ENCODE results near the gene DCHS2.

Gene DCHS2

GRCh38 chr4:154444958-154445357, 46.6 kb downstream of the DCHS2 start:
- no peak for DNase-seq

DNA sequence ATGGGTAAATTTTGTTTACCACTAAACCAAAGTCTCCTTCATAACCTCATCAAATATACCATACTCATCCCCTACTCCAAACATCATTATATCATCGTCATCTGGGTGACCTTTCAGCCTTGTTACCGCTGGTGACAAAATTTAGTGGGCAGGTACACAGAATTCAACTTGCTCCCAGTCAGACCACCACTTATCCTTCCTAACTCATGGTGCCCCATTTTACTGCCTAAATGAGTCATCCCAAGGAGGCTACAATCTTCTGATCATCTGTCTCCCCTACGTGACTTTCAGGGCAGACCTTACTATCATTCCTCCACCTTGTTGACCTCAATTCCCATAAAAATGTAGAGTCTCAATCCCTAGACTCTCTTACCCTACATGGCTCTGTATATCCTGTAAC, 49.6 kb downstream of the DCHS2 start:
- DNase-seq, result no peak

DNA sequence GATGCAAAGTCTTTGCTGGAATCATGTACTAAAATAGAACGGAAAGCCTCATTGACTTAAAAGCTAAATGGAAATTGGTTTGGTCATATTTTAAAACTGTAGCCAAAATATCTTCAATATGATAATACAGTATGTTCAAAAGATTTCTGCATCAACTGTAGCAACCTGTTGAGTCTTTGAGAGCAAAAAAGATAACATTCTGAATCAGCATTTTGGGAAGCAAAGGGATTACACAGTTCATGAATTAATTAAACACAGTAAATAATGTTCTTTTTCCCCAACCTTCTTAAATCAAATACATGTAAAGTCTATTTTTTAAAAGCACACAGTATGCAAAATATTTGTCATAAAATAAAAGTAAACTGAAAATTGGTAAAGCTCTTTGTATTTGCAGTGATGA, 50.5 kb downstream of the DCHS2 start:
- DNase-seq, result no peak

- no peak for DNase-seq
These were observed 52.4 kb downstream of the DCHS2 start for GRCh38 chr4:154439224-154439623.

- DNase-seq, result no peak
These were observed 55.7 kb downstream of the DCHS2 start for GRCh38 chr4:154435895-154436294.

GRCh38 chr4:154433543-154433942, 58.1 kb downstream of the DCHS2 start:
- DNase-seq, result no peak

DNA sequence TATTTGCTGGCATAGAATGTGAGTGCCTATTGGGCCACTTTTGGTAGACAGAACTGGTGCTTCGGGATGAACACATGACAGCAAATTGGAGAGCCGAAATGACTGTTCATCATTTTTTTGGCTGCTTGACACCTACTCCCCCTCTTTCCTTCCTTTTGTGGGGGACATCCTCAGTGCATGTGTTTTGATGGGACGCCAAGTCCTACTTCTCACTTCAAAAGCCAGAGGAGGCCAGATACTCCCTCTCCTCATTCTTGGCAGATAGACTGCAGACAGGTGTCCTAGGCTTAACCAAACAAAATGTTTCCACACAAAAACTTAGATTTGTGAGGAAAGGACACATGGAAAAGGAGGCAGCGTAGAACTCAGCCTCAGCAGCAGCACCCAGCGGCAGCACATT, 62.4 kb downstream of the DCHS2 start:
- DNase-seq, result no peak

- DNase-seq, result no peak
These were observed 64.5 kb downstream of the DCHS2 start for GRCh38 chr4:154427149-154427548.

DNA sequence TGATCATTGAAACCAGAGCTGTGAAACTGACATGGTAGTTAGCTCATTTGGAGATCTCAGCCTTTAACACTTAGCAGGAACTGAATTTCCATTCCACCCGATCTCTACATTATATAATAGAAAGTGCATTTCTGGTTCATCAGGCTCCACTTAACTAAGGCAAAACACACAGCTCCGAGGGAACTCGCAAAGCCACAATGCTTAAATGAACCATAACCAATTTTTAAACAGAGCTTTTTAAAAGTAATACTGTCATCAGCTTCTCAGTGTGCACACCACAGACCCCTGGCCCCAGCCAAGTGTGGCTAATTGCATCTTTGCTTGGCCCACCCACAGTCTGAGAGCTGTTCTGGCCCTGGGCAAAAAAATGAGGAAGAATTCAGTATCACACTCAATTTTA, 66.1 kb downstream of the DCHS2 start:
- DNase-seq, result no peak

- DNase-seq, result no peak
These were observed 66.7 kb downstream of the DCHS2 start for GRCh38 chr4:154424810-154425484.

DNA sequence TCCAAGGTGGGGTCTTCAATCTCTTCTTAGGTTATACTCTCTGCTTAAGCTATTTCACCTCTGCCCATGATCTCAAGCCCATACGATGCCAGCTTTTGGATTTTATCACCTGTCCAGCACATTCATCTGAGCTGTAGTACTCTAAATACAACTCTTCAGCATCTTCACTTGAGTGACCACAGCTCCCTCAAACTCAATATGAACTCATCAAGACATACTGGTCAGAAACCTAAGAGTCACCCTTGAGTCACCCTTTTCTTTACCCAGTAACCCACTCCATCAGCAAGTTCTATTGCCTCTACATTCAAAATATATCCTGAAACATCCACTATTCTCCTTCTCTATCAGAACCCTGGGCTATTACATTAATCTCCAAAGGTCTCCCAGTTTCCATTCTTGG, 69.4 kb downstream of the DCHS2 start:
- no peak for DNase-seq

DNA sequence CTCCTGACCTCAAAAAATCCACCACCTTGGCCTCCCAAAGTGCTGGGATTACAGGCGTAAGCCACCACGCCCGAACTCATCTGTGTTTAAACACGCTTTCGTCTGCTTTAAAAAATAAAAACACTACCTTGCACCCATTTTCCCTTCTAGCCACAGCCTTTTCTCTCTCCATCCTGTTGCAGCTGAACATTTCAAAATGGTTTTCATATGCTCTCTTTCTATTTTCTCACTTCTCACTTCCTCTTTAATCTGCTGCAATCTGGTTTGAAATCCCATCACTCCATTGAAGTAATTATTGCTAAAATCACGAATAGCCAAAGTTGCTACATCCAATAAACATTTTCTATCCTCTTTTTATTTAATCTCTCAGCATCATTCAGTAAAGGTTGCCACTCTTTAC, 70.0 kb downstream of the DCHS2 start:
- DNase-seq, result no peak

DNA sequence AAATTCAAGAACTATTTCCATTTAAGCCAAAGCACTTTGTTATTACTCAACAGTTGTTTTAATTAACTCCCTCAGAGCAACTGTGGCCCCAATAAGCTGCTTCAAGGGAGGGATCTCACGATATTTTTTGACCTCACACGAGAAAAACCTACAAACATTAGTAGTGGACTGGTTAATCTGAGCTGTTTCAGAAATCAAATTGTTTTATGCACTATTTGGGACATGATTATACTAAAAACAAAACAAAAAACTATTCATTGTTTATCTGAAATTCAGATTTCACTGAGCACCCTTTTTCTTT, 74.3 kb downstream of the DCHS2 start:
- DNase-seq, result no peak

- no peak for DNase-seq
These were observed 75.4 kb downstream of the DCHS2 start for GRCh38 chr4:154416190-154416547.

GRCh38 chr4:154415313-154415712, 76.3 kb downstream of the DCHS2 start:
- DNase-seq, result no peak

GRCh38 chr4:154414796-154415195, 76.8 kb downstream of the DCHS2 start:
- DNase-seq, result no peak

GRCh38 chr4:154414371-154414770, 77.2 kb downstream of the DCHS2 start:
- DNase-seq, result no peak

DNA sequence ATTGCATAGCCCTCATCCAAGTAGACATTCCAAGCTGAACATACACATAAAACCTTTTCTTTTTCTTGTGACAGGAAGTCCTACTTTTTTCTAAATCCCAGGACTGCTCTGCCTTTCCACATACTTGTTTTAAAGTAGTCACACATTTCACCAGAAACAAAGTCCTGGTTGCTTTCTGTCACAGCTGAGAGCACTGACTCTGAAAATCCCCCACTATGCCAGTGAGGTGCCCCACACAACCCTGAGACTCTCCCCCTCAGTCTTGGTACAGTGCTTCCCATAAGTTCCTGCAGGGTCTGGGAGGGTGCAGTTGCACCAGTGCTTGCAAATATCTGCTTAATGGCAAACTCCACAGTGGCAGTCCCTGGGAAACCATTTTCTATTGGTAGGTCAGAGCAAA, 84.2 kb downstream of the DCHS2 start:
- DNase-seq, result no peak

- DNase-seq, result no peak
These were observed 85.4 kb downstream of the DCHS2 start for GRCh38 chr4:154406018-154406795.

GRCh38 chr4:154399259-154399974, 92.2 kb downstream of the DCHS2 start:
- no peak for DNase-seq

DNA sequence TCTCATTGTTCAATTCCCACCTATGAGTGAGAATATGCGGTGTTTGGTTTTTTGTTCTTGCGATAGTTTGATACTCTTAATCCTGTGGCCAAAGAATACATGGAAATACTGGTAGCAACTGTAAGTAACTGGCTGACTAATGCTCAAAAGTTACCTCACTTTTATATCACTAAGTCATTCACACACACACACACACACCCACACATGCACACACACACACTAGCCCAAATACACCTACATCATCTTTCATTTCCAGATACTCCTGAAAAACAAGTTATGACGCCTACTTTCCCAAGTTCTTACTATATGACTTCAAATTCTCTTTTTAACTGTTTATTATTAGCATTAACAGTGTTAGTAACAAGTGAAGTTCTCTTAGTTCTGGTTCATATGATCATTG, 101.3 kb downstream of the DCHS2 start:
- DNase-seq, result no peak

DNA sequence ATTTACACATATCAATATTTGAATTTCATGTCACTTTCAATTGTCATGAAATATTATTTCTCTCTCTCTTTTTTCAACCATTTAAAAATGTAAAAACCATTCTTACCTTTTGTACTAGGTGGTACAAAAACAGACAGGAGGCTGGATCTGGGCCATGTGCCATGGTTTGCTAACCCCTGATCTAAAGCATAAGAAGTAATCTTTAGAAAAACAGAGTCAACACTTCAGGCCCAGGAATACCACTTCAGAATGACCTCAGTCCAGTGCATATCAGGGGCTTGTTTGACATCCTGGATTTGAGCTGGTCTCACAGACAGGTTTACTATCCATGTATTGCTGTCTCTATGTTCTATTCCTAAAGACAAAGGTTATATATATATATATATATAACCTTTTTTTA, 102.5 kb downstream of the DCHS2 start:
- DNase-seq, result no peak

GRCh38 chr4:154384012-154384411, 107.6 kb downstream of the DCHS2 start:
- no peak for DNase-seq

DNA sequence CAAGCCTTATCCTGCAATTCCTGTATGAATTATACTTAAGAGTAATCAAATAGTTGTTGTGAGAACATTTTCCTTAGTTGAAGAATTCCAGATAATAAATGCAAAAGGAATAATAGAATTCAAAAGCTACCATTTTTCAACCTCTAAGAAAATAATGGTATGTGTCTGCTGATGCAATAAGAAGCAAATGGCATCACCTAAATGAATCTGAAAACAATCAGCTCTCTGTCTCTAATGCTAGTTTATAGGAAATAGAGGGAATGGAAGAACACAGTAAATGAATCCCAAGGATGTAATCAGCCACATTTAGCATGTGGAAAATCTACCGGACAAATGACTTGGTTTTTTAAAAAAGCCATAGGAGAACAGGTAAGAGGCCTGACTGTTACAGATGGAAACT, 115.1 kb downstream of the DCHS2 start:
- no peak for DNase-seq

Measured in SIG-M5 (cell line).